ENCODE data around the gene MEGF11.

The MEGF11 gene

GRCh38 chr15:66057089-66057488, 196.5 kb downstream of the MEGF11 start:
- H3K4me3 ChIP-seq (ENCODE audit: low read depth, low read length): no peak overlapping the region
- no peak for DNase-seq (ENCODE audit: low read depth)
- TF ChIP-seq CTCF (IDR thresholded peaks at IDR 0.05; ENCODE audit: low read depth, low read length, missing control alignments): no peak

GRCh38 chr15:66053991-66054390, 199.6 kb downstream of the MEGF11 start:
- no peak for DNase-seq (ENCODE audit: low read depth)
- H3K4me3 ChIP-seq (ENCODE audit: low read depth, low read length): no peak overlapping the region
- no peak for TF ChIP-seq CTCF (IDR thresholded peaks at IDR 0.05; ENCODE audit: low read depth, low read length, missing control alignments)

GRCh38 chr15:66051833-66052232, 201.7 kb downstream of the MEGF11 start:
- H3K4me3 ChIP-seq (ENCODE audit: low read depth, low read length): no peak overlapping the region
- no peak for DNase-seq (ENCODE audit: low read depth)
- no peak for TF ChIP-seq CTCF (IDR thresholded peaks at IDR 0.05; ENCODE audit: low read depth, low read length, missing control alignments)

- H3K4me3 ChIP-seq (ENCODE audit: low read depth, low read length): no peak overlapping the region
- no peak for TF ChIP-seq CTCF (IDR thresholded peaks at IDR 0.05; ENCODE audit: low read depth, low read length, missing control alignments)
- no peak for DNase-seq (ENCODE audit: low read depth)
Measured at GRCh38 chr15:66050264-66050663, 203.3 kb downstream of the MEGF11 start.

GRCh38 chr15:66049353-66049752, 204.2 kb downstream of the MEGF11 start:
- no peak overlapping the region for H3K4me3 ChIP-seq (ENCODE audit: low read depth, low read length)
- no peak for TF ChIP-seq CTCF (IDR thresholded peaks at IDR 0.05; ENCODE audit: low read depth, low read length, missing control alignments)
- no peak for DNase-seq (ENCODE audit: low read depth)

GRCh38 chr15:66047321-66048024, 206.1 kb downstream of the MEGF11 start:
- no peak overlapping the region for H3K4me3 ChIP-seq (ENCODE audit: low read depth, low read length)
- no peak for DNase-seq (ENCODE audit: low read depth)
- TF ChIP-seq CTCF (IDR thresholded peaks at IDR 0.05; ENCODE audit: low read depth, low read length, missing control alignments): no peak

GRCh38 chr15:66046751-66047150, 206.8 kb downstream of the MEGF11 start:
- TF ChIP-seq CTCF (IDR thresholded peaks at IDR 0.05; ENCODE audit: low read depth, low read length, missing control alignments): peak; percentile 26
- H3K4me3 ChIP-seq (ENCODE audit: low read depth, low read length): no peak overlapping the region
- DNase-seq (ENCODE audit: low read depth): no peak
